Mucosa of stomach (tissue), 1 donor: ENCODE measurements around the gene PRKAR1B.

Experiments
- H3K27me3 ChIP-seq: one replicate; pipeline ENCODE4 v1.7.0; 2013; ENCODE audit warnings: mild to moderate bottlenecking, low read length; ENCODE audit not compliant: control insufficient read depth, insufficient read depth
- H3K36me3 ChIP-seq: one replicate; pipeline ENCODE4 v1.7.0; 2013; ENCODE audit warnings: low read length; ENCODE audit not compliant: control insufficient read depth, insufficient read depth
- H3K4me1 ChIP-seq: one replicate; pipeline ENCODE4 v1.7.0; 2013; ENCODE audit warnings: mild to moderate bottlenecking, low read length; ENCODE audit not compliant: control insufficient read depth, insufficient read depth
- H3K4me3 ChIP-seq: one replicate; pipeline ENCODE4 v1.7.0; 2013; ENCODE audit warnings: low read length
- H3K9ac ChIP-seq: one replicate; pipeline ENCODE4 v1.7.0; 2013; ENCODE audit warnings: mild to moderate bottlenecking, low read length, moderate library complexity
- H3K9me3 ChIP-seq: one replicate; pipeline ENCODE4 v1.7.0; 2013; ENCODE audit warnings: mild to moderate bottlenecking, low read length, moderate library complexity; ENCODE audit not compliant: control insufficient read depth
- donor health status: Pancreatic carcinoma.

The PRKAR1B gene

DNA sequence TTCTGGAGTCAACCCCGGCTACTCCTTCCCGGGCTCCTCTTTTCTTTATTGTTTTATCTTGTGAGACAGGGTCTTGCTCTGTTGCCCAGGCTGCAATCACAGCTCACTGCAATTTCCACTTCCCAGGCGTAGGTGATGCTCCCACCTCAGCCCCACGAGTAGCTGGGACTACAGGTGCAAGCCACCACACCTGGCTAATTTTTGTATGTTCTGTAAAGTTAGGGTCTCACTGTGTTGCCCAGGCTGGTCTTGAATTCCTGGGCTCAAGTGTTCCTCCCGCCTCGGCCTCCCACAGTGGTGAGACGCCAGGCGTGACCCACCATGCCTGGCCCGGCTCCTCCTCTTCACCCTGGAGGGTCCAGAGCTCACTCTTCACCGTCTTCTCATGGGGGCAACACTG is 192.1 kb downstream of the PRKAR1B start:
- H3K36me3 ChIP-seq = no peaks in the 10 kb centered on the region
- no peaks in the 10 kb centered on the region for H3K9me3 ChIP-seq
- H3K4me1 ChIP-seq = peaks cover 21% of the 10 kb centered on the region

DNA sequence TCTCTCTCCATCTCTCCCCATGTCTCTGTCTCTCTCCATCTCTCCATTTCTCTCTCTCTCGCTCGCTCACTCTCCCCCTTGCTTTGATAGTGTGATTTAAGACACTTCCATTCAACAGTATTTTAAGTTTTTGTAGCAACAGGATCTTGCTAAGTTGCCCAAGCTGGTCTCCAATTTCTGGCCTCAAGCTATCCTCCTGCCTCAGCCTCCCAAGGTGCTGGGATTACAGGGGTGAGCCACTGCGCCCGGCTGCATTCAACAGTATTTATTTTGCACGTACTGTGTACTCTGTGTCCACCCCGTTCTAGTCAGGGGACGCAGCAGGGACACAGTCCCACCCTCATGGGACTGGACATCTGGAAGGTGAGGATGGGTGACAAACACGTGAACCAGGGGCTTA is 193.0 kb downstream of the PRKAR1B start:
- Histone ChIP-seq H3K9ac (no peak overlapping the region), H3K4me3 (no peak overlapping the region), H3K9me3 (no peaks in the 10 kb centered on the region), H3K27me3 (peaks cover 3% of the 10 kb centered on the region), H3K36me3 (no peaks in the 10 kb centered on the region), H3K4me1 (peaks cover 17% of the 10 kb centered on the region)

More for the DNA sequence above, 192.1 kb downstream of the PRKAR1B start:
- no peak overlapping the region for H3K4me3 ChIP-seq
- H3K9ac ChIP-seq = no peak overlapping the region
- H3K27me3 ChIP-seq = peaks cover 3% of the 10 kb centered on the region

GRCh38 chr7:533266-533665 is 193.8 kb downstream of the PRKAR1B start:
- H3K27me3 ChIP-seq = peaks cover 3% of the 10 kb centered on the region
- H3K4me3 ChIP-seq = no peak overlapping the region
- H3K36me3 ChIP-seq = no peaks in the 10 kb centered on the region
- H3K4me1 ChIP-seq = peaks cover 9% of the 10 kb centered on the region
- no peak overlapping the region for H3K9ac ChIP-seq
- H3K9me3 ChIP-seq = no peaks in the 10 kb centered on the region

GRCh38 chr7:532379-533143 is 194.5 kb downstream of the PRKAR1B start:
- H3K4me3 ChIP-seq = no peak overlapping the region
- H3K4me1 ChIP-seq = peaks cover 2% of the 10 kb centered on the region

GRCh38 chr7:531777-532176 is 195.3 kb downstream of the PRKAR1B start:
- no peaks in the 10 kb centered on the region for H3K4me1 ChIP-seq
- no peaks in the 10 kb centered on the region for H3K27me3 ChIP-seq
- H3K9ac ChIP-seq = no peak overlapping the region
- no peaks in the 10 kb centered on the region for H3K36me3 ChIP-seq
- no peak overlapping the region for H3K4me3 ChIP-seq
- no peaks in the 10 kb centered on the region for H3K9me3 ChIP-seq

More at GRCh38 chr7:532379-533143, 194.5 kb downstream of the PRKAR1B start:
- Histone ChIP-seq H3K9me3 (no peaks in the 10 kb centered on the region), H3K36me3 (no peaks in the 10 kb centered on the region), H3K27me3 (no peaks in the 10 kb centered on the region), H3K9ac (no peak overlapping the region)

DNA sequence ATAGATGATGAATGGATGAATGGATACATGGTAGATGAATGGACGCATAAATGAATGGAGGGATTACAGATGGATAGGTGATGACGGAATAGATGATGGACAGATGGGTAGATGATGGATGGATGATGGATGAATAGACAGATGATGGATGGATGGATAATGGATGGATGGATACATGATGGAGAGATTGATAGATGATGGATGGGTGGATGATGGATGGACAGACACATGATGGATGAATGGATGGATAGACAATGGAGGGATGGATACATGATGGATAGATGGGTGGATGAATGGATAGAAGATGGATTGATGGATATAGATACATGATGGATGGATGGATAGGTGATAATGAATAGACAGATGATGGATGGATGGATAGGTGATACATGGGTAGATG is 198.6 kb downstream of the PRKAR1B start:
- Histone ChIP-seq H3K9me3 (no peaks in the 10 kb centered on the region), H3K36me3 (no peaks in the 10 kb centered on the region), H3K4me1 (peaks cover 7% of the 10 kb centered on the region), H3K4me3 (no peak overlapping the region), H3K9ac (no peak overlapping the region), H3K27me3 (peaks cover 10% of the 10 kb centered on the region)

- no peaks in the 10 kb centered on the region for H3K9me3 ChIP-seq
- no peak overlapping the region for H3K4me3 ChIP-seq
- H3K27me3 ChIP-seq = peaks cover 18% of the 10 kb centered on the region
- no peaks in the 10 kb centered on the region for H3K36me3 ChIP-seq
- H3K4me1 ChIP-seq = peaks cover 12% of the 10 kb centered on the region
- H3K9ac ChIP-seq = no peak overlapping the region
These were observed 199.4 kb downstream of the PRKAR1B start for GRCh38 chr7:527723-528122.

DNA sequence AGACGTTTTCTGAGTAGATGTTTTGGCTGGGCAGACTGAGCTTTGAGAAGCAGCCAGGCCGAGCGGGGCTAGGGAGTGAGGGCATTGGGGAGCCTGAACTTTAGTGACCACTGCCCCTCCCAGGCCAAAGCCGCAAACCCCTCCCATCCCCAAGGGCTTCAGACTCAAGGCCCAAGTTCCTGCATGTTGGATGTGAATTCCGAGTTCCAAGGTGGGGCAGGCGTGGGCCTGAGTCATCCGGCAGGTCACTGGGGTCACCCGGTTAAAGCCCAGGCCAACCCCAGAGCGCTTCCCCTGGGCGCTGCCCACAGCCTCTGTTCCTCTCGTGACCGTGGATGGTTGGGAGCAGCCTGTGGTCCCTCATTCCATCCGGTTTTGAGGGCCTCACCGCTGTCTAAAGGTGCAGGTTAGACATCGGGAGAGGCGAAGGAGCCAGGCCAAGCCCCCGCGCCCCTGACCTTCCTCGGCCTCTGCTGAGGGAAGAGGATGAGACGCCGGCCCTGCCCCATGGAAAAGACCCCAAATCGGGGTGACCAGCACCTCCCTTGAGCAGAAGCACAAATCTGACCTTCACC is 200.5 kb downstream of the PRKAR1B start:
- Histone ChIP-seq H3K27me3 (peaks cover 28% of the 10 kb centered on the region), H3K4me1 (peaks cover 24% of the 10 kb centered on the region), H3K9ac (no peak overlapping the region), H3K4me3 (no peak overlapping the region), H3K36me3 (no peaks in the 10 kb centered on the region), H3K9me3 (no peaks in the 10 kb centered on the region)

- Histone ChIP-seq H3K4me3 (no peak overlapping the region), H3K9me3 (no peaks in the 10 kb centered on the region), H3K36me3 (no peaks in the 10 kb centered on the region), H3K4me1 (peaks cover 32% of the 10 kb centered on the region), H3K27me3 (peaks cover 36% of the 10 kb centered on the region), H3K9ac (no peak overlapping the region)
These were observed 201.3 kb downstream of the PRKAR1B start for GRCh38 chr7:525740-526139.

DNA sequence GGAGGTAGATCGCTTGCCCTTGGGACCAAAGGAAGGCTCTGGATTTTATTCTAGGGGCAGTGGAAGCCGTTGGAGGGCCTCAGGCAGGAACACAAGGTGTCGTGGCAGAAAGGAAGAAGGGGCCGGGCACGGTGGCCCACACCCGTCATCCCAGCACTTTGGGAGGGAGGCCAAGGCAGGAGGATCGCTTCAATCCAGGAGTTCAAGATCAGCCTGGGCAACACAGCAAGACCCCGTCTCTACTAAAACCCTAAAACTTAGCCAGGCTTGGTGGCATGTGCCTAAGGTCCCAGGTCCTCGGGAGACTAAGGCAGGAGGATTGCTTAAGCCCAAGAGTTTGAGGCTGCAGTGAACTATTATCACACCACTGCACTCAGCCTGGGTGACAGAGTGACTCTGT is 202.3 kb downstream of the PRKAR1B start:
- H3K4me1 ChIP-seq = peaks cover 35% of the 10 kb centered on the region
- no peaks in the 10 kb centered on the region for H3K9me3 ChIP-seq
- H3K27me3 ChIP-seq = peaks cover 41% of the 10 kb centered on the region
- H3K9ac ChIP-seq = no peak overlapping the region
- H3K4me3 ChIP-seq = no peak overlapping the region
- H3K36me3 ChIP-seq = no peaks in the 10 kb centered on the region

DNA sequence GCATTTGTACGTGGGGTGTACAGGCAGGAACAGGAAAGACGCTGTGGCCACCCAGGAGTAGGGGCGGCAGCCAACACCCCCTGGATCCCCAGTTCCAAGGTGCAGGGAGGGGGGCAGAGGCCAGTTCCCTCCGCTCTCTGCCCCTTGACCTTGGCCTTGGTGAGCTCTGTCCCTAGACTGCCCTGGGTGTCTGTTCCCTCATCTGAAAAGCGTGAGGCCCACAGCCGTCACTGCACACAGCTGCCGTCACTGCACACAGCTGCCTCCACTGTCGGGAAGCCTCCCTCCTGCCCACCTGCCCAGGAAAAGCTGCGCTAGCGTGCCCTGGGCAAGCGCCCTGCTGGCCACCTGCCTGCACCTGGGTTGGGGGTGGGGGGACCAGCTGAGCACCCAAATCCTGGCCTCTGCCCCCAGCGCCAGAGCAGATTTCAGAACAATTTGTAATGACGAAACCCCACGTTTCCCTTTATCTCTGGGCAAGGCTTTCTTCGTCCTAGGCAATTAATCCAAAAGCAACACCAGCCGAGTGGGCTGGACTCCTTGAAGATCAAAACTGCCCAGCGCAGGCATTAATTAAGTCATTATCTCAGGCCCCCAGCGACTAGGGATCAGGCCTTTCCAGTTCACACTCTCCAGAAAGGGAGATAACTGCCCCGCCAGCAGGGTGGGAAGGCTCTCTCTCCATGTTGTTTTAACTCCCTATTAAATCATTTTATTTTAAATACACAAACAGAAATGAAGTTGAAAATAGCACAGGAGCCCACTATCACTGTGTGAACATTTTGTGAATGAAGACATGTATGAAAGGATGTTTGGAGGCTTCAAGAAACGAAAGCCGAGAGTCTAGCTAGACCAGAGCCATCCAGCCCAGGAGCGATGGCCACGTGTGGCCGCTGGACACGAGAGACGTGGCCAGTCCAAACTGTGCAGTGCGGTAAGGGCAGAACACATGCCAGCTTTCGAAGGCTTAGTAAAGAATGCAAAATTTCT is 203.4 kb downstream of the PRKAR1B start:
- no peak overlapping the region for H3K4me3 ChIP-seq

GRCh38 chr7:522951-523314 is 204.1 kb downstream of the PRKAR1B start:
- H3K4me3 ChIP-seq = no peak overlapping the region
- H3K4me1 ChIP-seq = peaks cover 35% of the 10 kb centered on the region
- H3K9ac ChIP-seq = peak overlapping the region; percentile 50
- H3K27me3 ChIP-seq = peaks cover 41% of the 10 kb centered on the region
- no peaks in the 10 kb centered on the region for H3K36me3 ChIP-seq
- no peaks in the 10 kb centered on the region for H3K9me3 ChIP-seq

More for the DNA sequence above, 203.4 kb downstream of the PRKAR1B start:
- H3K4me1 ChIP-seq = peaks cover 35% of the 10 kb centered on the region
- no peaks in the 10 kb centered on the region for H3K9me3 ChIP-seq
- H3K27me3 ChIP-seq = peaks cover 41% of the 10 kb centered on the region
- no peak overlapping the region for H3K9ac ChIP-seq
- H3K36me3 ChIP-seq = no peaks in the 10 kb centered on the region
